Breast epithelium (tissue), 4 donors: ENCODE results near the gene SPATS2. TPM values are rescaled to one million over a fixed set of nuclear protein-coding genes. Genes with fewer than 3 reads are reported as not detected.
A peak's percentile ranks its signal among the peaks of the same experiment; 100 is the strongest.

Source experiments
- DNase-seq, 2 donors: peaks; one replicate each; pipeline ENCODE4 v3.0.0-alpha.2; 2019; ENCODE audit warnings: low spot score in 2 of 2
- H3K27ac ChIP-seq, 2 donors: fragments of 200-600 bp; sonication (generic) in 1 of 2; one replicate each; pipeline ENCODE4 v1.5.1; 2016 to 2019; ENCODE audit warnings: mild to moderate bottlenecking in 1 of 2
- H3K27me3 ChIP-seq, 2 donors: fragments of 200-600 bp; sonication (generic) in 1 of 2; one replicate each; pipeline versions ENCODE4 v1.5.1 to v1.6.0; 2017 to 2019; ENCODE audit warnings: control low read depth in 1 of 2, mild to moderate bottlenecking in 1 of 2
- H3K36me3 ChIP-seq: fragments of 200-600 bp; one replicate; pipeline ENCODE4 v1.5.1; 2019
- H3K4me1 ChIP-seq, 2 donors: fragments of 200-600 bp; sonication (generic); one replicate each; pipeline ENCODE4 v1.5.1; 2016 to 2019; ENCODE audit warnings: control low read depth in 1 of 2
- H3K4me3 ChIP-seq, 3 donors: fragments of 200-600 bp; sonication (generic); 1 replicate in 2 of 3; 2 replicates in 1 of 3; pipeline ENCODE4 v1.5.1; 2016 to 2019; ENCODE audit warnings: mild to moderate bottlenecking in 3 of 3, moderate library complexity in 2 of 3
- H3K9me3 ChIP-seq, 2 donors: fragments of 200-600 bp; sonication (generic) in 1 of 2; one replicate each; pipeline ENCODE4 v1.5.1; 2016 to 2019; ENCODE audit warnings: control low read depth in 1 of 2
- CTCF ChIP-seq, 3 donors: fragments of 450-650 bp; IDR thresholded peaks; one replicate each; pipeline ENCODE4 v1.5.1; 2016 to 2017; ENCODE audit warnings: antibody characterized with exemption in 3 of 3, mild to moderate bottlenecking in 3 of 3, moderate library complexity in 3 of 3
- POLR2A ChIP-seq: fragments of 450-650 bp; IDR thresholded peaks from one replicate; pipeline ENCODE4 v1.6.1; 2016; ENCODE audit warnings: antibody characterized with exemption, mild to moderate bottlenecking, moderate library complexity
- POLR2AphosphoS5 ChIP-seq, 3 donors: sonication (generic); formaldehyde crosslinking; IDR thresholded peaks; one replicate each; pipeline ENCODE4 v1.6.1; 2017; ENCODE audit warnings: antibody characterized with exemption in 3 of 3
- intact Hi-C: fragments of 100-400 bp; cut with DNase I; formaldehyde crosslinking; loops from one replicate; pipeline ENCODE4 v1.15.1; 2023; ENCODE audit warnings: low total_unique reads
- total RNA-seq, 3 donors: library from RNA; depleted of rRNA; stranded (reverse); fragments of >200 nt; gene quantifications; one replicate each; pipeline ENCODE4 v1.1.0, GENCODE V29; 2016

The SPATS2 gene
- total RNA-seq, 3 donors from 2014 or later = 13.8 to 24.0 (median 22.0) TPM

- Histone ChIP-seq H3K27me3 (no peaks in the 10 kb centered on the region), H3K4me1 (no peaks in the 10 kb centered on the region), H3K4me3 (no peak overlapping the region), H3K9me3 (no peaks in the 10 kb centered on the region), H3K27ac (peak overlapping the region; percentile 43 to 66), H3K36me3 (no peaks in the 10 kb centered on the region)
- TF ChIP-seq POLR2AphosphoS5 (IDR thresholded peaks at IDR 0.05) (no peak), POLR2A (no peak), CTCF (IDR thresholded peaks at IDR 0.05) (no peak)
- no peak for DNase-seq
- intact Hi-C loops = no loop called here
Observed at GRCh38 chr12:49462083-49462744, 95.0 kb downstream of the SPATS2 start.

GRCh38 chr12:49465132-49465531, 97.9 kb downstream of the SPATS2 start:
- Histone ChIP-seq H3K27ac (no peak overlapping the region), H3K4me1 (no peaks in the 10 kb centered on the region), H3K9me3 (no peaks in the 10 kb centered on the region), H3K36me3 (no peaks in the 10 kb centered on the region), H3K27me3 (no peaks in the 10 kb centered on the region), H3K4me3 (no peak overlapping the region)
- no peak for DNase-seq
- intact Hi-C loops = no loop called here
- TF ChIP-seq POLR2A (no peak), POLR2AphosphoS5 (IDR thresholded peaks at IDR 0.05) (no peak), CTCF (IDR thresholded peaks at IDR 0.05) (no peak)

- intact Hi-C loops = no loop called here
- no peaks in the 10 kb centered on the region for H3K36me3 ChIP-seq
- no peak overlapping the region for H3K4me3 ChIP-seq
- DNase-seq = no peak
- H3K4me1 ChIP-seq = no peaks in the 10 kb centered on the region
- no peaks in the 10 kb centered on the region for H3K27me3 ChIP-seq
- no peak overlapping the region for H3K27ac ChIP-seq
- H3K9me3 ChIP-seq = no peaks in the 10 kb centered on the region
- TF ChIP-seq CTCF (IDR thresholded peaks at IDR 0.05) (no peak), POLR2AphosphoS5 (IDR thresholded peaks at IDR 0.05) (no peak), POLR2A (no peak)
Observed at GRCh38 chr12:49470986-49471385, 103.7 kb downstream of the SPATS2 start.

GRCh38 chr12:49471557-49471956, 104.3 kb downstream of the SPATS2 start:
- H3K4me3 ChIP-seq = no peak overlapping the region
- DNase-seq = no peak
- no peak for TF ChIP-seq CTCF (IDR thresholded peaks at IDR 0.05)
- no peaks in the 10 kb centered on the region for H3K4me1 ChIP-seq
- intact Hi-C loops = no loop called here
- no peaks in the 10 kb centered on the region for H3K9me3 ChIP-seq
- no peak overlapping the region for H3K27ac ChIP-seq
- no peaks in the 10 kb centered on the region for H3K27me3 ChIP-seq
- H3K36me3 ChIP-seq = no peaks in the 10 kb centered on the region

GRCh38 chr12:49476091-49476490, 108.8 kb downstream of the SPATS2 start:
- no peak overlapping the region for H3K27ac ChIP-seq
- no peaks in the 10 kb centered on the region for H3K27me3 ChIP-seq
- DNase-seq = no peak
- no peaks in the 10 kb centered on the region for H3K9me3 ChIP-seq
- no peak overlapping the region for H3K4me3 ChIP-seq
- no peaks in the 10 kb centered on the region for H3K4me1 ChIP-seq
- H3K36me3 ChIP-seq = no peaks in the 10 kb centered on the region
- intact Hi-C loops = no loop called here
- no peak for TF ChIP-seq POLR2AphosphoS5 (IDR thresholded peaks at IDR 0.05)
- no peak for TF ChIP-seq POLR2A
- TF ChIP-seq CTCF (IDR thresholded peaks at IDR 0.05) = no peak
